GM23338 (cell line): Measurements from ENCODE around the gene SHB. TPM values are rescaled to one million over a fixed set of nuclear protein-coding genes. Genes with fewer than 3 reads are reported as not detected.
A peak's percentile ranks its signal among the peaks of the same experiment; 100 is the strongest.

ENCODE experiments used
- ATAC-seq: fragments of 200-7000 bp; cut with Tn5 transposase; 3 replicates; pipeline ENCODE4 v1.9.1; 2020
- DNase-seq: peaks from one replicate; pipeline ENCODE4 v3.0.0-alpha.2; 2015; ENCODE audit warnings: low spot score
- H2AFZ ChIP-seq: fragments of 200-600 bp; sonication (generic); 2 replicates; pipeline ENCODE4 v1.8.0; 2016; ENCODE audit warnings: antibody characterized with exemption, mild to moderate bottlenecking, moderate library complexity
- H3F3A ChIP-seq: fragments of 200-600 bp; sonication (generic); replicated peaks from 2 replicates; pipeline ENCODE4 v1.8.0; 2017; ENCODE audit warnings: antibody characterized with exemption, mixed run types, low read depth
- H3K27ac ChIP-seq: fragments of 200-600 bp; sonication (generic); 2 replicates; pipeline ENCODE4 v1.6.1; 2016; ENCODE audit warnings: low read depth
- H3K27me3 ChIP-seq: fragments of 200-600 bp; sonication (generic); 2 replicates; pipeline ENCODE4 v1.8.0; 2016; ENCODE audit warnings: mild to moderate bottlenecking, mixed run types, moderate library complexity; ENCODE audit not compliant: insufficient read depth
- H3K36me3 ChIP-seq: fragments of 200-600 bp; sonication (generic); 2 replicates; pipeline ENCODE4 v1.8.0; 2016; ENCODE audit warnings: mild to moderate bottlenecking; ENCODE audit not compliant: insufficient read depth
- H3K4me1 ChIP-seq: fragments of 200-600 bp; sonication (generic); 2 replicates; pipeline ENCODE4 v1.8.0; 2016; ENCODE audit warnings: mild to moderate bottlenecking, moderate library complexity; ENCODE audit not compliant: insufficient read depth
- H3K4me2 ChIP-seq: fragments of 200-600 bp; sonication (generic); 2 replicates; pipeline ENCODE4 v1.7.1; 2017; ENCODE audit warnings: mixed run types
- H3K4me3 ChIP-seq: fragments of 200-600 bp; sonication (generic); 2 replicates; pipeline ENCODE4 v1.6.1; 2016; ENCODE audit warnings: mixed run types
- H3K79me2 ChIP-seq: fragments of 200-600 bp; sonication (generic); replicated peaks from 2 replicates; pipeline ENCODE4 v1.8.0; 2017; ENCODE audit warnings: mild to moderate bottlenecking; ENCODE audit not compliant: insufficient read depth
- H3K9me2 ChIP-seq: fragments of 200-600 bp; sonication (generic); 2 replicates; pipeline ENCODE4 v1.8.0; 2017; ENCODE audit not compliant: insufficient read depth
- H4K20me1 ChIP-seq: fragments of 200-600 bp; sonication (generic); replicated peaks from 2 replicates; pipeline ENCODE4 v1.8.0; 2017; ENCODE audit warnings: mild to moderate bottlenecking; ENCODE audit not compliant: insufficient read depth
- H3K27ac Mint-ChIP-seq: 2 replicates; pipeline ENCODE4 v1.8.0; 2020; ENCODE audit warnings: inconsistent platforms, mild to moderate bottlenecking, moderate library complexity, mixed read lengths
- H3K27me3 Mint-ChIP-seq: 3 replicates; pipeline ENCODE4 v1.8.0; 2022; ENCODE audit warnings: low read depth, mild to moderate bottlenecking, moderate library complexity, mixed read lengths, inconsistent platforms; ENCODE audit not compliant: insufficient read depth, poor library complexity
- H3K36me3 Mint-ChIP-seq: 3 replicates; pipeline ENCODE4 v1.8.0; 2021; ENCODE audit warnings: low read depth, mild to moderate bottlenecking, inconsistent platforms, moderate library complexity, mixed read lengths
- H3K4me1 Mint-ChIP-seq: 3 replicates; pipeline ENCODE4 v1.8.0; 2020; ENCODE audit warnings: mild to moderate bottlenecking, inconsistent platforms, mixed read lengths
- H3K4me3 Mint-ChIP-seq: 3 replicates; pipeline ENCODE4 v1.8.0; 2021; ENCODE audit warnings: moderate library complexity, mild to moderate bottlenecking, inconsistent platforms, mixed read lengths
- H3K9me3 Mint-ChIP-seq: 3 replicates; pipeline ENCODE4 v1.8.0; 2020; ENCODE audit warnings: moderate library complexity, mild to moderate bottlenecking, inconsistent platforms, mixed read lengths
- JUNB ChIP-seq: IDR thresholded peaks from one replicate; pipeline ENCODE4 v1.6.1; 2016; ENCODE audit warnings: antibody characterized with exemption; ENCODE audit not compliant: unreplicated experiment
- REST ChIP-seq: IDR thresholded peaks from one replicate; pipeline ENCODE4 v1.6.1; 2018; ENCODE audit warnings: antibody characterized with exemption; ENCODE audit not compliant: unreplicated experiment
- STAT1 ChIP-seq: IDR thresholded peaks from one replicate; pipeline ENCODE4 v1.6.1; 2016; ENCODE audit warnings: antibody characterized with exemption; ENCODE audit not compliant: unreplicated experiment
- ZNF114 ChIP-seq: fragments of 250-450 bp; sonication (Bioruptor Pico); IDR thresholded peaks from 2 replicates; pipeline ENCODE4 v1.5.0; 2020; ENCODE audit warnings: mild to moderate bottlenecking, moderate library complexity
- ZNF331 ChIP-seq: fragments of 250-450 bp; sonication (Bioruptor Pico); IDR thresholded peaks from 2 replicates; pipeline ENCODE4 v1.5.0; 2020; ENCODE audit warnings: low read depth, mild to moderate bottlenecking, moderate library complexity
- polyA plus RNA-seq: library from polyadenylated mRNA; unstranded; fragments of >200 nt; fragmentation: Nextera tagmentation; extraction: Ambion mirVana; gene quantifications from 2 replicates; pipeline ENCODE4 v1.2.1, GENCODE V29; 2016
- total RNA-seq: library from RNA; depleted of rRNA; stranded (reverse); fragments of >200 nt; shearing (Covaris generic); gene quantifications from 2 replicates; pipeline ENCODE4 v1.2.3, GENCODE V29; 2014
- TF ChIP-seq, protein P1 (sequence below), 2 experiments: fragments of 200-600 bp in 1 of 2; sonication (generic) in 1 of 2; conservative IDR thresholded peaks; 2 replicates each; pipeline versions ENCODE4 v1.5.1 to v1.6.1; 2016 to 2017; ENCODE audit warnings: antibody characterized with exemption in 2 of 2, low read depth in 2 of 2, mild to moderate bottlenecking in 2 of 2, moderate library complexity in 1 of 2
- TF ChIP-seq, protein P2 (sequence below): IDR thresholded peaks from 2 replicates; pipeline ENCODE4 v1.6.1; 2016; ENCODE audit warnings: antibody characterized with exemption

Gene SHB
- total and polyA plus RNA-seq, 2 experiments from 2014 or later = 1.5 to 14.0 TPM

DNA sequence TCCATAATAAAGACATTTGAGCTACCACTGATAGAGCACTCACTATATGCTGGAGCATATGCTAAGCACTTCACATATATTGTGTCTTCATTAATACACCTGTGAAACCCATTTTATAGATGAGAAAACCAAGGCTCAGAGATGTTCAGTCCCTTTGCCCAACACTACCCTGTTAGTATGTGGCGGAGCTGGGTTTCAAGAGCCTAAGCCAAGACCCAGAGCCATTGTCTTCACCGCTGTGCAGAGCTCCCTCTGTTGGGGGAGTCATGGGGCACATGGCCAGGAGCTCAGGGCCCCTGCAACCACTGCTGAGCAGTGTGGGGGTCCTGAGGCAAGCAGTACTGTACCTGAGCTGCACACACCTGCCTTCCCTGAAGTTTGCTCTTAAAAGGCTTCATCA is 127.8 kb downstream of the SHB start:
- no peaks in the 10 kb centered on the region for H3K36me3 ChIP-seq
- H4K20me1 ChIP-seq = no peaks in the 10 kb centered on the region; the same call in 1 of the 2 replicates
- Mint-ChIP-seq H3K27ac (no peak overlapping the region), H3K27me3 (peaks cover 3% of the 10 kb centered on the region), H3K36me3 (no peaks in the 10 kb centered on the region; the same call in 2 of the 3 replicates), H3K4me3 (no peak overlapping the region), H3K9me3 (no peaks in the 10 kb centered on the region), H3K4me1 (peaks cover 43% of the 10 kb centered on the region)
- TF ChIP-seq, protein P1, sequence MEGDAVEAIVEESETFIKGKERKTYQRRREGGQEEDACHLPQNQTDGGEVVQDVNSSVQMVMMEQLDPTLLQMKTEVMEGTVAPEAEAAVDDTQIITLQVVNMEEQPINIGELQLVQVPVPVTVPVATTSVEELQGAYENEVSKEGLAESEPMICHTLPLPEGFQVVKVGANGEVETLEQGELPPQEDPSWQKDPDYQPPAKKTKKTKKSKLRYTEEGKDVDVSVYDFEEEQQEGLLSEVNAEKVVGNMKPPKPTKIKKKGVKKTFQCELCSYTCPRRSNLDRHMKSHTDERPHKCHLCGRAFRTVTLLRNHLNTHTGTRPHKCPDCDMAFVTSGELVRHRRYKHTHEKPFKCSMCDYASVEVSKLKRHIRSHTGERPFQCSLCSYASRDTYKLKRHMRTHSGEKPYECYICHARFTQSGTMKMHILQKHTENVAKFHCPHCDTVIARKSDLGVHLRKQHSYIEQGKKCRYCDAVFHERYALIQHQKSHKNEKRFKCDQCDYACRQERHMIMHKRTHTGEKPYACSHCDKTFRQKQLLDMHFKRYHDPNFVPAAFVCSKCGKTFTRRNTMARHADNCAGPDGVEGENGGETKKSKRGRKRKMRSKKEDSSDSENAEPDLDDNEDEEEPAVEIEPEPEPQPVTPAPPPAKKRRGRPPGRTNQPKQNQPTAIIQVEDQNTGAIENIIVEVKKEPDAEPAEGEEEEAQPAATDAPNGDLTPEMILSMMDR (conservative IDR thresholded peaks at IDR 0.05; ENCODE audit: low read depth in 2 of 2) = peak; percentile 12 to 61; a peak in 2 of 4 replicates
- TF ChIP-seq ZNF114 (CRISPR knock-in tag) (no peak), STAT1 (no peak)
- DNase-seq (no peak), ATAC-seq (peak; percentile 31)
- no peaks in the 10 kb centered on the region for H3K79me2 ChIP-seq
- no peaks in the 10 kb centered on the region for H3F3A ChIP-seq
- 0 out of 2 replicates have a peak, but pooled peaks cover 3% of the 10 kb centered on the region for H3K9me2 ChIP-seq
- no peaks in the 10 kb centered on the region for H3K27me3 ChIP-seq
- H3K4me3 ChIP-seq = no peak overlapping the region
- H3K27ac ChIP-seq = no peak overlapping the region
- H2AFZ ChIP-seq = no peak overlapping the region
- no peak overlapping the region for H3K4me2 ChIP-seq
- H3K4me1 ChIP-seq = peaks cover 16% of the 10 kb centered on the region

GRCh38 chr9:37939575-37940095 is 129.4 kb downstream of the SHB start:
- ATAC-seq = no peak
- Mint-ChIP-seq H3K27ac (no peak overlapping the region), H3K4me1 (peaks cover 34% of the 10 kb centered on the region)
- TF ChIP-seq JUNB = no peak
- TF ChIP-seq, protein P2, sequence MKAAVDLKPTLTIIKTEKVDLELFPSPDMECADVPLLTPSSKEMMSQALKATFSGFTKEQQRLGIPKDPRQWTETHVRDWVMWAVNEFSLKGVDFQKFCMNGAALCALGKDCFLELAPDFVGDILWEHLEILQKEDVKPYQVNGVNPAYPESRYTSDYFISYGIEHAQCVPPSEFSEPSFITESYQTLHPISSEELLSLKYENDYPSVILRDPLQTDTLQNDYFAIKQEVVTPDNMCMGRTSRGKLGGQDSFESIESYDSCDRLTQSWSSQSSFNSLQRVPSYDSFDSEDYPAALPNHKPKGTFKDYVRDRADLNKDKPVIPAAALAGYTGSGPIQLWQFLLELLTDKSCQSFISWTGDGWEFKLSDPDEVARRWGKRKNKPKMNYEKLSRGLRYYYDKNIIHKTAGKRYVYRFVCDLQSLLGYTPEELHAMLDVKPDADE = no peak
- TF ChIP-seq REST = no peak
- TF ChIP-seq, protein P1 (conservative IDR thresholded peaks at IDR 0.05; ENCODE audit: low read depth in 2 of 2) = no peak
- TF ChIP-seq ZNF331 (CRISPR knock-in tag) = no peak

More at GRCh38 chr9:37939575-37940095, 129.4 kb downstream of the SHB start:
- no peaks in the 10 kb centered on the region for H3F3A ChIP-seq
- no peak overlapping the region for H3K27ac ChIP-seq
- H3K9me3 Mint-ChIP-seq = no peaks in the 10 kb centered on the region
- no peaks in the 10 kb centered on the region; the same call in 2 of the 3 replicates for H3K36me3 Mint-ChIP-seq
- peaks cover 8% of the 10 kb centered on the region for H3K4me1 ChIP-seq
- no peaks in the 10 kb centered on the region for H3K79me2 ChIP-seq
- H3K4me3 ChIP-seq = no peak overlapping the region
- peaks cover 3% of the 10 kb centered on the region for H3K27me3 Mint-ChIP-seq
- no peak for DNase-seq
- no peak overlapping the region for H3K4me3 Mint-ChIP-seq
- H3K9me2 ChIP-seq = 0 out of 2 replicates have a peak, but pooled peaks cover 3% of the 10 kb centered on the region
- no peak overlapping the region for H2AFZ ChIP-seq
- H4K20me1 ChIP-seq = no peaks in the 10 kb centered on the region; the same call in 1 of the 2 replicates
- H3K4me2 ChIP-seq = no peak overlapping the region
- no peaks in the 10 kb centered on the region for H3K27me3 ChIP-seq
- no peaks in the 10 kb centered on the region for H3K36me3 ChIP-seq
